GM23338 (cell line): ENCODE results near the gene CRB2. TPM values are rescaled to one million over a fixed set of nuclear protein-coding genes. Genes with fewer than 3 reads are reported as not detected.

Experiments used
- ATAC-seq: fragments of 200-7000 bp; cut with Tn5 transposase; 3 replicates; pipeline ENCODE4 v1.9.1; 2020
- DNase-seq: peaks from one replicate; pipeline ENCODE4 v3.0.0-alpha.2; 2015; ENCODE audit warnings: low spot score
- H2AFZ ChIP-seq: fragments of 200-600 bp; sonication (generic); 2 replicates; pipeline ENCODE4 v1.8.0; 2016; ENCODE audit warnings: antibody characterized with exemption, mild to moderate bottlenecking, moderate library complexity
- H3F3A ChIP-seq: fragments of 200-600 bp; sonication (generic); replicated peaks from 2 replicates; pipeline ENCODE4 v1.8.0; 2017; ENCODE audit warnings: antibody characterized with exemption, mixed run types, low read depth
- H3K27ac ChIP-seq: fragments of 200-600 bp; sonication (generic); 2 replicates; pipeline ENCODE4 v1.6.1; 2016; ENCODE audit warnings: low read depth
- H3K27me3 ChIP-seq: fragments of 200-600 bp; sonication (generic); 2 replicates; pipeline ENCODE4 v1.8.0; 2016; ENCODE audit warnings: mild to moderate bottlenecking, mixed run types, moderate library complexity; ENCODE audit not compliant: insufficient read depth
- H3K36me3 ChIP-seq: fragments of 200-600 bp; sonication (generic); 2 replicates; pipeline ENCODE4 v1.8.0; 2016; ENCODE audit warnings: mild to moderate bottlenecking; ENCODE audit not compliant: insufficient read depth
- H3K4me1 ChIP-seq: fragments of 200-600 bp; sonication (generic); 2 replicates; pipeline ENCODE4 v1.8.0; 2016; ENCODE audit warnings: mild to moderate bottlenecking, moderate library complexity; ENCODE audit not compliant: insufficient read depth
- H3K4me2 ChIP-seq: fragments of 200-600 bp; sonication (generic); 2 replicates; pipeline ENCODE4 v1.7.1; 2017; ENCODE audit warnings: mixed run types
- H3K4me3 ChIP-seq: fragments of 200-600 bp; sonication (generic); 2 replicates; pipeline ENCODE4 v1.6.1; 2016; ENCODE audit warnings: mixed run types
- H3K79me2 ChIP-seq: fragments of 200-600 bp; sonication (generic); replicated peaks from 2 replicates; pipeline ENCODE4 v1.8.0; 2017; ENCODE audit warnings: mild to moderate bottlenecking; ENCODE audit not compliant: insufficient read depth
- H3K9me2 ChIP-seq: fragments of 200-600 bp; sonication (generic); 2 replicates; pipeline ENCODE4 v1.8.0; 2017; ENCODE audit not compliant: insufficient read depth
- H4K20me1 ChIP-seq: fragments of 200-600 bp; sonication (generic); replicated peaks from 2 replicates; pipeline ENCODE4 v1.8.0; 2017; ENCODE audit warnings: mild to moderate bottlenecking; ENCODE audit not compliant: insufficient read depth
- H3K27ac Mint-ChIP-seq: 2 replicates; pipeline ENCODE4 v1.8.0; 2020; ENCODE audit warnings: inconsistent platforms, mild to moderate bottlenecking, moderate library complexity, mixed read lengths
- H3K27me3 Mint-ChIP-seq: 3 replicates; pipeline ENCODE4 v1.8.0; 2022; ENCODE audit warnings: low read depth, mild to moderate bottlenecking, moderate library complexity, mixed read lengths, inconsistent platforms; ENCODE audit not compliant: insufficient read depth, poor library complexity
- H3K36me3 Mint-ChIP-seq: 3 replicates; pipeline ENCODE4 v1.8.0; 2021; ENCODE audit warnings: low read depth, mild to moderate bottlenecking, inconsistent platforms, moderate library complexity, mixed read lengths
- H3K4me1 Mint-ChIP-seq: 3 replicates; pipeline ENCODE4 v1.8.0; 2020; ENCODE audit warnings: mild to moderate bottlenecking, inconsistent platforms, mixed read lengths
- H3K4me3 Mint-ChIP-seq: 3 replicates; pipeline ENCODE4 v1.8.0; 2021; ENCODE audit warnings: moderate library complexity, mild to moderate bottlenecking, inconsistent platforms, mixed read lengths
- H3K9me3 Mint-ChIP-seq: 3 replicates; pipeline ENCODE4 v1.8.0; 2020; ENCODE audit warnings: moderate library complexity, mild to moderate bottlenecking, inconsistent platforms, mixed read lengths
- JUNB ChIP-seq: IDR thresholded peaks from one replicate; pipeline ENCODE4 v1.6.1; 2016; ENCODE audit warnings: antibody characterized with exemption; ENCODE audit not compliant: unreplicated experiment
- NANOG ChIP-seq: IDR thresholded peaks from 2 replicates; pipeline ENCODE4 v1.6.1; 2016; ENCODE audit warnings: antibody characterized with exemption, borderline replicate concordance
- POLR2AphosphoS5 ChIP-seq: IDR thresholded peaks from 2 replicates; pipeline ENCODE4 v1.6.1; 2016; ENCODE audit warnings: antibody characterized with exemption, low read depth
- STAT1 ChIP-seq: IDR thresholded peaks from one replicate; pipeline ENCODE4 v1.6.1; 2016; ENCODE audit warnings: antibody characterized with exemption; ENCODE audit not compliant: unreplicated experiment
- ZNF114 ChIP-seq: fragments of 250-450 bp; sonication (Bioruptor Pico); IDR thresholded peaks from 2 replicates; pipeline ENCODE4 v1.5.0; 2020; ENCODE audit warnings: mild to moderate bottlenecking, moderate library complexity
- ZNF331 ChIP-seq: fragments of 250-450 bp; sonication (Bioruptor Pico); IDR thresholded peaks from 2 replicates; pipeline ENCODE4 v1.5.0; 2020; ENCODE audit warnings: low read depth, mild to moderate bottlenecking, moderate library complexity
- polyA plus RNA-seq: library from polyadenylated mRNA; unstranded; fragments of >200 nt; fragmentation: Nextera tagmentation; extraction: Ambion mirVana; gene quantifications from 2 replicates; pipeline ENCODE4 v1.2.1, GENCODE V29; 2016
- total RNA-seq: library from RNA; depleted of rRNA; stranded (reverse); fragments of >200 nt; shearing (Covaris generic); gene quantifications from 2 replicates; pipeline ENCODE4 v1.2.3, GENCODE V29; 2014
- TF ChIP-seq, protein P1 (sequence below): fragments of 250-450 bp; sonication (Bioruptor Pico); IDR thresholded peaks from 2 replicates; pipeline ENCODE4 v1.5.0; 2020; ENCODE audit warnings: mild to moderate bottlenecking, moderate library complexity
- TF ChIP-seq, protein P2 (sequence below), 2 experiments: fragments of 200-600 bp in 1 of 2; sonication (generic) in 1 of 2; conservative IDR thresholded peaks; 2 replicates each; pipeline versions ENCODE4 v1.5.1 to v1.6.1; 2016 to 2017; ENCODE audit warnings: antibody characterized with exemption in 2 of 2, low read depth in 2 of 2, mild to moderate bottlenecking in 2 of 2, moderate library complexity in 1 of 2
- TF ChIP-seq, protein P3 (sequence below): IDR thresholded peaks from one replicate; pipeline ENCODE4 v1.6.1; 2018; ENCODE audit warnings: antibody characterized with exemption; ENCODE audit not compliant: unreplicated experiment

CRB2 gene
- total and polyA plus RNA-seq, 2 experiments from 2014 or later = 0.34 to 10.2 TPM

DNA sequence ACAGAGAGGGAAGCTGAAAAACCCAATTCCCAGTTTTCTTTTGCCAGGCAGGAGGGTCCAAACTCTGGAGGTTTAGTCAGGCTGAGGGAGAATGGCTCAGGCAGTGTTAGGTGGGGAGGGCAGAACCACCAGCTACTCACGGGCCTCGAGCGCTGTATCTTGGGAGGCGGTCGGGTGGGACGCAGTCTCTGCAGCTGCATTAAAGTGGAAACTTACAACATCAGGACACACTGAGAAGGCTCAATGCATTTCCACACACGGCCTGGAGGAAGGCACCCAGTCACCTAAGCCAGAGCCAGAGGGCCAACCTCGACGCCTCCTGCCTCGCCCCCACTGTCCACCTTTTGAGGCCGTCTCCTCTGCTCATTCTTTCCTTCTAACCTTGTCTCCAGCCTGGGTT is 55.6 kb downstream of the CRB2 start (continued):
- TF ChIP-seq, protein P1, sequence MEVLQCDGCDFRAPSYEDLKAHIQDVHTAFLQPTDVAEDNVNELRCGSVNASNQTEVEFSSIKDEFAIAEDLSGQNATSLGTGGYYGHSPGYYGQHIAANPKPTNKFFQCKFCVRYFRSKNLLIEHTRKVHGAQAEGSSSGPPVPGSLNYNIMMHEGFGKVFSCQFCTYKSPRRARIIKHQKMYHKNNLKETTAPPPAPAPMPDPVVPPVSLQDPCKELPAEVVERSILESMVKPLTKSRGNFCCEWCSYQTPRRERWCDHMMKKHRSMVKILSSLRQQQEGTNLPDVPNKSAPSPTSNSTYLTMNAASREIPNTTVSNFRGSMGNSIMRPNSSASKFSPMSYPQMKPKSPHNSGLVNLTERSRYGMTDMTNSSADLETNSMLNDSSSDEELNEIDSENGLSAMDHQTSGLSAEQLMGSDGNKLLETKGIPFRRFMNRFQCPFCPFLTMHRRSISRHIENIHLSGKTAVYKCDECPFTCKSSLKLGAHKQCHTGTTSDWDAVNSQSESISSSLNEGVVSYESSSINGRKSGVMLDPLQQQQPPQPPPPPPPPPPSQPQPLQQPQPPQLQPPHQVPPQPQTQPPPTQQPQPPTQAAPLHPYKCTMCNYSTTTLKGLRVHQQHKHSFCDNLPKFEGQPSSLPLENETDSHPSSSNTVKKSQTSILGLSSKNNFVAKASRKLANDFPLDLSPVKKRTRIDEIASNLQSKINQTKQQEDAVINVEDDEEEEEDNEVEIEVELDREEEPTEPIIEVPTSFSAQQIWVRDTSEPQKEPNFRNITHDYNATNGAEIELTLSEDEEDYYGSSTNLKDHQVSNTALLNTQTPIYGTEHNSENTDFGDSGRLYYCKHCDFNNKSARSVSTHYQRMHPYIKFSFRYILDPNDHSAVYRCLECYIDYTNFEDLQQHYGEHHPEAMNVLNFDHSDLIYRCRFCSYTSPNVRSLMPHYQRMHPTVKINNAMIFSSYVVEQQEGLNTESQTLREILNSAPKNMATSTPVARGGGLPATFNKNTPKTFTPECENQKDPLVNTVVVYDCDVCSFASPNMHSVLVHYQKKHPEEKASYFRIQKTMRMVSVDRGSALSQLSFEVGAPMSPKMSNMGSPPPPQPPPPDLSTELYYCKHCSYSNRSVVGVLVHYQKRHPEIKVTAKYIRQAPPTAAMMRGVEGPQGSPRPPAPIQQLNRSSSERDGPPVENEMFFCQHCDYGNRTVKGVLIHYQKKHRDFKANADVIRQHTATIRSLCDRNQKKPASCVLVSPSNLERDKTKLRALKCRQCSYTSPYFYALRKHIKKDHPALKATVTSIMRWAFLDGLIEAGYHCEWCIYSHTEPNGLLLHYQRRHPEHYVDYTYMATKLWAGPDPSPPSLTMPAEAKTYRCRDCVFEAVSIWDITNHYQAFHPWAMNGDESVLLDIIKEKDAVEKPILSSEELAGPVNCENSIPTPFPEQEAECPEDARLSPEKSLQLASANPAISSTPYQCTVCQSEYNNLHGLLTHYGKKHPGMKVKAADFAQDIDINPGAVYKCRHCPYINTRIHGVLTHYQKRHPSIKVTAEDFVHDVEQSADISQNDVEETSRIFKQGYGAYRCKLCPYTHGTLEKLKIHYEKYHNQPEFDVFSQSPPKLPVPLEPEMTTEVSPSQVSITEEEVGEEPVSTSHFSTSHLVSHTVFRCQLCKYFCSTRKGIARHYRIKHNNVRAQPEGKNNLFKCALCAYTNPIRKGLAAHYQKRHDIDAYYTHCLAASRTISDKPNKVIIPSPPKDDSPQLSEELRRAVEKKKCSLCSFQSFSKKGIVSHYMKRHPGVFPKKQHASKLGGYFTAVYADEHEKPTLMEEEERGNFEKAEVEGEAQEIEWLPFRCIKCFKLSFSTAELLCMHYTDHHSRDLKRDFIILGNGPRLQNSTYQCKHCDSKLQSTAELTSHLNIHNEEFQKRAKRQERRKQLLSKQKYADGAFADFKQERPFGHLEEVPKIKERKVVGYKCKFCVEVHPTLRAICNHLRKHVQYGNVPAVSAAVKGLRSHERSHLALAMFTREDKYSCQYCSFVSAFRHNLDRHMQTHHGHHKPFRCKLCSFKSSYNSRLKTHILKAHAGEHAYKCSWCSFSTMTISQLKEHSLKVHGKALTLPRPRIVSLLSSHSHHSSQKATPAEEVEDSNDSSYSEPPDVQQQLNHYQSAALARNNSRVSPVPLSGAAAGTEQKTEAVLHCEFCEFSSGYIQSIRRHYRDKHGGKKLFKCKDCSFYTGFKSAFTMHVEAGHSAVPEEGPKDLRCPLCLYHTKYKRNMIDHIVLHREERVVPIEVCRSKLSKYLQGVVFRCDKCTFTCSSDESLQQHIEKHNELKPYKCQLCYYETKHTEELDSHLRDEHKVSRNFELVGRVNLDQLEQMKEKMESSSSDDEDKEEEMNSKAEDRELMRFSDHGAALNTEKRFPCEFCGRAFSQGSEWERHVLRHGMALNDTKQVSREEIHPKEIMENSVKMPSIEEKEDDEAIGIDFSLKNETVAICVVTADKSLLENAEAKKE (CRISPR knock-in tag) = no peak
- TF ChIP-seq ZNF331 (no peak), JUNB (no peak), ZNF114 (no peak), STAT1 (no peak)

DNA sequence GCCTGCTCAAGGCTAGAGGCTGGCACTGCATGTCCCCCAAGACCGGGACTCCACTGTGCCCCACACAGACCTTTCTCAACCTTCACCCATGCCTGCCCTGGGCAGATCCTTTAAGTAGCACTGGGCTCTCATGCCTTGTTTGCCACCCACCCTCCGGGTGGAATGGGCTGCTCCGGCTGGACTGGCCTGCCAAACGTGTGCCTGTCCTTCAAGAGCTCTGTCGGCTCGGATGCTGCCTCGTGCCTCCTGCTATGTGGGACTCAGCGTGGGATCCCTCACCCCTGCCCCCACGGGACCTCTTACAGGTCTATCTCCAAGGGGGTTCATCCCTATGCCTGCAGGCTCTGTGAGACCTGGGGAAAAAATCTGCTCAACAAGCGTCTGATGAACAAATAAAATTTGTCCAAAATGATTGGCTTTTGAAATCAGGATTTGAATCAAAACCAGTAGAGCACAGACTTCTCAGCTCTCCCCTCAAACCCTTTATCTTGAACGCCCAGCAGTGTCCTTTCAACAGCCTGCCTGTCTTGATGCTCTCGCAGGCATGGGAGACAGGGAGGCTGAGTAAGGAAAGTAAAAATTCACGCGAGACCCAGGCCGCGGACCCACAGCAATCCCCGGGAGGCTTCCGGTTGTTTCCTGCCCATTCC is 56.3 kb downstream of the CRB2 start:
- Histone ChIP-seq H2AFZ (no peak overlapping the region), H3K4me3 (no peak overlapping the region), H4K20me1 (0 out of 2 replicates have a peak, but pooled peaks cover 2% of the 10 kb centered on the region), H3F3A (no peaks in the 10 kb centered on the region; the same call in 1 of the 2 replicates), H3K79me2 (no peaks in the 10 kb centered on the region), H3K27ac (no peak overlapping the region), H3K27me3 (no peaks in the 10 kb centered on the region), H3K9me2 (no peaks in the 10 kb centered on the region), H3K4me1 (peaks cover 12% of the 10 kb centered on the region), H3K4me2 (no peak overlapping the region), H3K36me3 (no peaks in the 10 kb centered on the region)
- Mint-ChIP-seq H3K27ac (no peak overlapping the region), H3K9me3 (no peaks in the 10 kb centered on the region), H3K4me3 (no peak overlapping the region), H3K27me3 (peaks cover 12% of the 10 kb centered on the region), H3K4me1 (peaks cover 16% of the 10 kb centered on the region), H3K36me3 (no peaks in the 10 kb centered on the region)
- ATAC-seq (no peak), DNase-seq (no peak)
- no peak for TF ChIP-seq NANOG
- no peak for TF ChIP-seq JUNB
- TF ChIP-seq, protein P2, sequence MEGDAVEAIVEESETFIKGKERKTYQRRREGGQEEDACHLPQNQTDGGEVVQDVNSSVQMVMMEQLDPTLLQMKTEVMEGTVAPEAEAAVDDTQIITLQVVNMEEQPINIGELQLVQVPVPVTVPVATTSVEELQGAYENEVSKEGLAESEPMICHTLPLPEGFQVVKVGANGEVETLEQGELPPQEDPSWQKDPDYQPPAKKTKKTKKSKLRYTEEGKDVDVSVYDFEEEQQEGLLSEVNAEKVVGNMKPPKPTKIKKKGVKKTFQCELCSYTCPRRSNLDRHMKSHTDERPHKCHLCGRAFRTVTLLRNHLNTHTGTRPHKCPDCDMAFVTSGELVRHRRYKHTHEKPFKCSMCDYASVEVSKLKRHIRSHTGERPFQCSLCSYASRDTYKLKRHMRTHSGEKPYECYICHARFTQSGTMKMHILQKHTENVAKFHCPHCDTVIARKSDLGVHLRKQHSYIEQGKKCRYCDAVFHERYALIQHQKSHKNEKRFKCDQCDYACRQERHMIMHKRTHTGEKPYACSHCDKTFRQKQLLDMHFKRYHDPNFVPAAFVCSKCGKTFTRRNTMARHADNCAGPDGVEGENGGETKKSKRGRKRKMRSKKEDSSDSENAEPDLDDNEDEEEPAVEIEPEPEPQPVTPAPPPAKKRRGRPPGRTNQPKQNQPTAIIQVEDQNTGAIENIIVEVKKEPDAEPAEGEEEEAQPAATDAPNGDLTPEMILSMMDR (conservative IDR thresholded peaks at IDR 0.05; ENCODE audit: low read depth in 2 of 2) = no peak
- TF ChIP-seq, protein P3, sequence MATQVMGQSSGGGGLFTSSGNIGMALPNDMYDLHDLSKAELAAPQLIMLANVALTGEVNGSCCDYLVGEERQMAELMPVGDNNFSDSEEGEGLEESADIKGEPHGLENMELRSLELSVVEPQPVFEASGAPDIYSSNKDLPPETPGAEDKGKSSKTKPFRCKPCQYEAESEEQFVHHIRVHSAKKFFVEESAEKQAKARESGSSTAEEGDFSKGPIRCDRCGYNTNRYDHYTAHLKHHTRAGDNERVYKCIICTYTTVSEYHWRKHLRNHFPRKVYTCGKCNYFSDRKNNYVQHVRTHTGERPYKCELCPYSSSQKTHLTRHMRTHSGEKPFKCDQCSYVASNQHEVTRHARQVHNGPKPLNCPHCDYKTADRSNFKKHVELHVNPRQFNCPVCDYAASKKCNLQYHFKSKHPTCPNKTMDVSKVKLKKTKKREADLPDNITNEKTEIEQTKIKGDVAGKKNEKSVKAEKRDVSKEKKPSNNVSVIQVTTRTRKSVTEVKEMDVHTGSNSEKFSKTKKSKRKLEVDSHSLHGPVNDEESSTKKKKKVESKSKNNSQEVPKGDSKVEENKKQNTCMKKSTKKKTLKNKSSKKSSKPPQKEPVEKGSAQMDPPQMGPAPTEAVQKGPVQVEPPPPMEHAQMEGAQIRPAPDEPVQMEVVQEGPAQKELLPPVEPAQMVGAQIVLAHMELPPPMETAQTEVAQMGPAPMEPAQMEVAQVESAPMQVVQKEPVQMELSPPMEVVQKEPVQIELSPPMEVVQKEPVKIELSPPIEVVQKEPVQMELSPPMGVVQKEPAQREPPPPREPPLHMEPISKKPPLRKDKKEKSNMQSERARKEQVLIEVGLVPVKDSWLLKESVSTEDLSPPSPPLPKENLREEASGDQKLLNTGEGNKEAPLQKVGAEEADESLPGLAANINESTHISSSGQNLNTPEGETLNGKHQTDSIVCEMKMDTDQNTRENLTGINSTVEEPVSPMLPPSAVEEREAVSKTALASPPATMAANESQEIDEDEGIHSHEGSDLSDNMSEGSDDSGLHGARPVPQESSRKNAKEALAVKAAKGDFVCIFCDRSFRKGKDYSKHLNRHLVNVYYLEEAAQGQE = no peak
- no peak for TF ChIP-seq STAT1
- no peak for TF ChIP-seq POLR2AphosphoS5
